GM21529 (cell line): Measurements from ENCODE around the gene H2BK1.

Experiments used
- ATAC-seq: cut with Tn5 transposase; IDR thresholded peaks from one replicate; pipeline ENCODE4 v1.9.1; 2021; ENCODE audit not compliant: unreplicated experiment

Gene H2BK1

DNA sequence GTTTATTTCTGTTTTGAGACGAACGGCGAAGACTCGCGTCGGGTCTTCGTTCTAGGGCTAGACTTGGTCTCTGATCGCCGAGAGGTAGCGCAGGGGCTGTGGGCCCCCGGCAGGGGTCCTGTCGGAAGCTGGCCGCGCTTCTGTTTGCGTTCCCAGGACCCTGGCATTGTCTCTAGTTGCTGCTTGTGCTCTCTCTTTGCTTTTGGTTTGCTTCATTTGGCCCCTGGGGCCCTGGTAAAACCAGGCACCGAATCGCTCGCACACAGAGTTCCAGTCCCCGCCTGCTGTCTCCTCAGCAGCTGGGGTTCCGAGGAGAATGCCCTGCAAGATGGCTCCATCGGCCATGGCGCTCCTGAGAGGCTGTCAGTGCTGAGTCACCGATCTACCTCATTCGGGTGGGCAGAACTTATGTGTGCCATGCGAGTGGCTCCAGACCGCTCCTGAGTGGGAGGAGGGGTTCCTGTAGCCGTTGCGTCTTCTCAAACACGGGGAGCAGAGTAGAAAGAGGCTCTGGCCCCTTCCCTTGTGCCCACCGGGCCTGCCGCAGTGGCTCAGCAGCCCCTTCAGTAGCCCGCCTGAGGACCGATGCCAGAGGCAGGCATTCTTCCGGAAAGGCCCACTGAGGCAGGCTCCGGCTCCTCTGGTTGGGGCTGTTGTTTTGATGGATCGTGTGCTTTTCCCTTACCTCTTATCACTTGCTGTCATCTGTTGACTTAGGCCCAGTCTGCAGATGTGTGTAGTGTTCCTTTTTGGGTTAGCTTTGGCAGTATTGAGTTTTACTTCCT lies 22.8 kb upstream of the H2BK1 start:
- peak; percentile 26 for ATAC-seq

DNA sequence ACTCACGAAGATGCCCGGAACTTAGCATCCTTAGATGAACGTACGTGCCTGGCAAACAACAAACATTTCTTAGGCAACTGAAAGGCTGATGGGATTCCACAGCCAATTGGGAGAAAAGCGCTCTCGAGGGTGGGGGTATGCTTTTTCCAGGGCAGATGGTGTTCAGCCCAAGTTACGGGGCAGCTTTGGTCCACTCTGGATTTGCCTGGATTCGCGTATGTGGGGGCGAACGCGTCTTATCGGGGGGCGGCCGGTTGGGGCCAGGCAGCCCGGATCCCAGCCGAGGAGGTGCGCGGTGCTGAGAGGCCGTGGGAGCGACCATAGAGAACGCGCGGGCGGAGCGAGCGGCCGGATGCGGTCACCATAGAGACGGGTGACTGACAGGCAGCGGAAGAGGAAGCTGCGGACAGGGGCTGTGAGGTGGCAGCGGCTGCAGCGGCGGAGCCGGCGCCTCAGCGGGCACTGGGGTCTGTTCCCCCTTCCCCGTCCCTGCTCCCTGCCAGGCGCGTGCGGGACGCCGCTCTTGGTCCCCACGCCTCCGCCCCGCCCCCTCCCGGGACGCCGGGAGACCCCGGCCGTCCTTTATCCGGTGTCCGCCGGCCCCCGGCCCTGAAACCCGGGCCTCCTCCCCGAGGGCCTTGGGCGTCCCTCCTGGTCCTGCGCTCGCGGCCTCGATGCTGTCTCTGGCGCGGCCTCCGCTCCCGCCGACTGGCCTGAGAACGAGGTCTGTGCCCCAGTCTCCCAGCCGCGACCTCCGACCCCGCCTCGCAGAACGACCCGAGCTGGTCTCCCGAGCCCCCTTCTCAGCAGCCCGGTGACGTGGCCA lies 22.0 kb upstream of the H2BK1 start, which contains the start of gene CHPF2:
TSS of gene CHPF2 (plus strand) at position 393 of the 826 bp plus-strand sequence. CDS start 1,529 bp downstream, outside the sequence.
- ATAC-seq, result peak; percentile 98

DNA sequence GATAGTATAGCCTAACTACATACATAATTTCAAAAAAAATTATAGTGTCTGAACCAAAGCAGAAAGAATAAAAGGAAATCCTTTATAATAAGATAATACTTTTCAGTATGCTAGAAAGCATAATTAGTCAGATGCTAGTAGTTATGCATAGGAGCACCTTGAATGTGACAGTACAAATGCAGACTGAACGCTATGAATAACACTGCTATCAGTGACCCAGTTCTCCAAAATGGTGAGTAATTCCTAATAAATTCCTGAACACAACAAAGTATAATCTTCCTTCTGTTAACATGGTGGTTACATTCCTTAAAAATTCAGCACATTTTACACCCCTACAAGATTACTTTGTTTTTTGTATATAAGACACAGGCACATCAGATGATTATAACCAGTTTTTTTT lies 20.8 kb upstream of the H2BK1 start:
- no peak for ATAC-seq

DNA sequence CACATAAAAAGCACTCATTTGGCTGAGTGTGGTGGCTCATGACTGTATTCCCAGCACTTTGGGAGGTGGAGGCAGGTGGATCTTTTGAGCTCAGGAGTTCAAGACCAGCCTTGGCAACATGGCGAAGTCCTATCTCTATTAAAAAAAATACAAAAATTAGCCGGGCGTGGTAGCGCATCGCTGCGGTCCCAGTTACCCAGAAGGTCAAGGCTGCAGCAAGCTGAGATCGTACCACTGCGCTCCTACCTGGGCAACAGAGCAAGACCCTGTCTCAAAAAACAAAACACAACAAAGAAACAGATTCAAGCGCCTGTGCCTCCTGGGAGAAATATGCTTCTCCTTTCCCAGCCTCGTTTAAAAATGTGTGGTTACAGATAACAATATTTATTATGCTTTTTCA lies 19.0 kb upstream of the H2BK1 start:
- no peak for ATAC-seq

DNA sequence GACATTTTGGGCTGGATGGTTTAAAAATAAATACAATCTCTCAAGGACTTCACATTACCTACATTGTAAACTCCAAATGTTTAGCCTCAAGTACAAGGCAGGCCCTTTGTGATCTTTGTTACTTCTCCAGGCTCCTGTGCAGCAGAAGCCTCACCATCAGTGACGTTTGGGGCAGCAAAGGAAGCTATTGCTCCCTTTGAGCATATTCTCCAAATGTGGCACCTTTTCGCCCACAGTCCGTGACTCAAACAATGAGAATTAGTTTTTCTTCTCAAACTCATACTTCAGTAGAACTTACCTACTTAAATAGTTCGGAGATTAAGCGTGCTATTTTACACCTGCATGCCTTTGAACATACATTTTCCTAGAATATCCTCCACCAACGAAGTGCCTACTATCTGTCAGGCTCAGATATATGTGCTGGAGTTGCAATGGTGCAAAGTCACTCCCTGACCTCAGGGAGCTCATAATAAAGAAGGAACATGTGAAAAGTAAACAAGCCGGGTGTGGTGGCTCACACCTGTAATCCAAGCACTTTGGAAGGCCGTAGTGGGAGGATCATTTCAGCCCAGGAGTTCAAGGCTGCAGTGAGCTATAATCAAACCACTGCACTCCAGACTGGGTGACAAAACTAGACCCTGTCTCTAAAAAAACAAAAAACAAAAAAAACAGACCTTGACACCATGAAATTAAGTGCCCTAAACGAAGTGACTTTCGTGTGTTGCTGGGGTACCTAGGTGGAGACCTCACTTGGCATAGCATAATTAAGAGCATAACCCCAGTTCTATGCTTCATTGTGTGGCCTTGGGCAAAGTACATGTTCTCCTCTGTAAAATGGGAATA lies 18.0 kb upstream of the H2BK1 start:
- ATAC-seq, result no peak

DNA sequence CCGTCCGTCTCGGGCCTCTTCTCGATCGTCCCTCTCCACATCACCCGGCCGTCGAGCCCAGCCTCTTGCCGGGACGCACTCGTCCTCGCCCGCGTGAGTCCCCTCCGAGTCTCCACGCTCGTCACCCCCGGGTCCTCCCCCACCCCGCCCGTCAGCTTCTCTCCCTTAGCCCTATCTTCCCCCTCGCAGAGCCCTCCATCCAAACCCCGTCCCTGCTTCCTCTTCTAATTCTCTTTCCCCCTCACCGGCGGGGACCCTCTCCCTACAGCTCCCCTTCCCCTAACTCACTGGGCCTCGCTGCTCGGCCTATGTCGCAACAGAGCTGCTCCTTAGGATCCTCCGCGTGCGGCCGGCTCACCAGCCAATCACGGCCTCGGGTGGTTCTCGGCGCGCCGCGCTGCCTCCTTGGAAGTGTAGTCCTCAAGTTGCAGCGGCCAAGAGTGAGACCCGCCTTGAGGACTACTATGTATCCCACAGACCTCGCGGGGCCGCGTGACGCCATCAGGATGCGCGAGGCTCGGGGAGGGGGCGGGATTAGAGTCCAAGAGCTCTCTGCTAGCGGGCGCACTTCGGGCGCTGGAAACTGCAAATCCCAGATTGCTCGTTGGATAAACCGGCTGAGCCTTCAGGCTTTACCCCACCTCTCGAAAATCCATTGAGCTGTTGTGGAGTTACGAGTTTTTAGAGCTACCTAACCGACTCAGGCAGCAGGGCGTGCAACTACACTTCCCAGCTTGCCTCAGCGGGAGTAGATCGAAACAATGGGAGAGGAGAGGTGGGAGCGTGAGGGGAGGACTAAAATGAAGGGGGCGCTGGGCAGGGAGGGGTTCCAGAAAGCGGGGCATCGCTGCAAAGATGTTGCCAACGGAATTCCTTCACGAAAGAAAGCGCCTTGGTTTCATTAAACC lies 16.8 kb upstream of the H2BK1 start, which contains the start of gene ABCF2:
TSS of gene ABCF2 (minus strand) at position 331 of the 908 bp plus-strand sequence. CDS start 747 bp downstream, outside the sequence.
- ATAC-seq, result peak; percentile 99

DNA sequence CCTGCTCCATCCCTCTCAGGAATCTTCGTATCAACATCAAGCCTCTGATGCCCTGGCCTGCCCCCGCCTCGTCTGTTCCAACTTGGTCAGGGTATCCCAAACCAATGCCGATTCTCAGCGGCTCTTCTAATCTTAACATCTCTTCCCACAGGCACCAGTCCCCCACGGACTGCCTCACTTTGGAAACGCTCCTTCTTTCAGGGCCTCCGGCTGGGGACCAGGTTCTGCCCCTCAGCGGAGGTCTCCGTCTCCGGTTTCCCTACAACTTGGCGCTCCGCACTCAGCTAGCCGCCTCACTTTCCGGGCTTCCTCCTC lies 16.2 kb upstream of the H2BK1 start:
- ATAC-seq, result no peak

DNA sequence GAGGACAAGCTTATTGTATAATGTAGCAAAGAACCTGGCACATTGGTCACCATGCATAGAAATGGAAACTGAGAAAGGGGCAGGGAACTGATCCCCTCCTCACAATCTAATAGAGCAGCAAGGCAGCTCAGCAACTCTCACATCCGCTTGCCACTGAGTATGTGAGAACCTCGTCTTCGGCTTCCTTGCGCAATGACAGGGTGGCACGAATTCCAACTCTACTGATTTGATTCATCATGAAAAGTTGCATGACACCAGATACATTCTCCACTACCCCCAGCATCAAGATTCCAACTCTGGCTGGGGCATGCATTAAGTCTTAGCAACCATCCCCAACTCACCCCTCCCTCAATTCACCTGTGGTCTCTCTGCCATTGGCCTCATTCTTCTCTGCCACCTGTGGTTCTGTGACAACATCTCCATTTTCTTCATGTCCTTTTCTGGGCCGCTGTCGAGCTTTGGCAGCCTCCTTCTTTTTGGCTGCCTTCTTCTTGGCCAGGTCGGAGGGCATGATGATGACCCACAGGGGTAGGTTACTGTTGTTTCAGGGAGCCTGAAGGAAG lies 15.7 kb upstream of the H2BK1 start:
- ATAC-seq, result no peak

DNA sequence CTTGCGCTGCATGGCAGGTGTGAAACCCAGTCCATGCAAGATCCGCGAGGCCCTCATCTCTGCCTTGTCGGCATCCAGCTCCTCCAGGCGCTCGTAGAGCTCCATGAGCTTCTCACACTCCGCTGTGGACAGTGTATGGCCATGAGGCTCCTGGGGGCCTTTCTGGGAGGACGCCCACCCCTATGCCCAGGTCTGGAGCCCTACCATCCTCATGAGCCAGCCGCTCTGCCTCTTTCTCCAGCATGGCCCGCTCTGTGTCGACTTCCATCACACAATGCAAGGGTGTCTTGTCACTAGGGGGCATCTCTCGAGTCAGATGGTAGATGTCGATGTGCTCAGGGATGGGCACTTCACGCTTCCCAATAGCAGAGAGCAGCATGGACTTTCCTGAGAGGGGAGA lies 13.4 kb upstream of the H2BK1 start:
- ATAC-seq, result no peak

DNA sequence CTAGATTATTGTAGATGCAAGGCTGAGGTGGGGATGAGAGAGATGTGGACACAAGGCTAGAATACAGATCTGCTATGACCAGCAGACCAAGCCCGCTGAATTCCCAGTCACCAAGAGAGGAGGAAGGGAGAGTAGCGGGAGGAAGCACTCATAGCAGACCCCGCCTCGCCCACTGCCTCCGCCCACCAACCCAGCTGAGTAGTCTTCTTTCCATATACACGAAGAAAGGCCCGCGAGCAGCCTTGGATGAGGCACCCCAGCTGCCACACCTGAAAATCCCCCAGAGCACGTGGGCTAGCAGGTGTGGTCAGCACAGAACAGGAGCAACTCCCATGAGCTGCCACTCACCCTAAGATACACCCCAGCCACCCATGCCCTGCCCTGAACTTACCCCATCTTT lies 7.9 kb upstream of the H2BK1 start:
- ATAC-seq, result no peak

DNA sequence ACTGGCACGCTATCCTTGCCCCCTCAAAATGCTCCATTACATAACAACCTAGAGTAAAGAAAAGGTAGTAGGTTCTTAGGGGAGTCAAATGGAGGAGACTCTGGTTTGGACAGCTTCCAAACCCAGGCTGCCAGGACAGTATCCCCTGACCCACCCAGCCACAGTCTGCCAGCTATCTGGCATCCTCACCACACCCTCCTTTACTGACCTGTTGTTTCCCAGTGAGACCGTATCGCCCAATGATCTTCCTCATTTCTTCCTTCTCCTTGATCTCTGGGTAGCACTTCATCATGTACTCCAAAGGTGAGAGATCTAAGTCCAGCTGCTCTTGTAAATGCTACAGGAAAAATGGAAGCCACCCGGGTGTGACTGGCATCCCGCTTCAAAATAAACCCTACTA lies 5.1 kb upstream of the H2BK1 start:
- no peak for ATAC-seq

DNA sequence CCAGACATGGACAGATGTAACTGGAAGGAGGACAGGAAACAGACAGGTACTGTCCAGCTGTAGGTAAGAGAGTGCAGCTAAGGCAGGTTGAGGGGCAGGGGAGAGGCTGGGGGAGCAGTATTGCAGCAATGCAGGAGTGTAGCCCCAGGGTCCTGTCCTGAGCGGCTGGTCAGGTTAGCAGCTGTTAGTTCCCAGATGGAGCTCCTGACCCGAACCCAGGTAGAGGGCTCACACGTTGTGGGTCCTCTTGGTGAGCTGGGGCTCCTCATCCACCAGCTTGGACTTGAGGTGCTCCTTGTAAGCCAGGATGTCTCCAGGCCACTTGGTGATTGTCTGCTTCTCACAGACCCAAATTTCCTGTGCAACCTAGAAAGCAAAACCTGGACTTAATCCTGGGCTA lies 3.5 kb upstream of the H2BK1 start:
- ATAC-seq, result no peak

DNA sequence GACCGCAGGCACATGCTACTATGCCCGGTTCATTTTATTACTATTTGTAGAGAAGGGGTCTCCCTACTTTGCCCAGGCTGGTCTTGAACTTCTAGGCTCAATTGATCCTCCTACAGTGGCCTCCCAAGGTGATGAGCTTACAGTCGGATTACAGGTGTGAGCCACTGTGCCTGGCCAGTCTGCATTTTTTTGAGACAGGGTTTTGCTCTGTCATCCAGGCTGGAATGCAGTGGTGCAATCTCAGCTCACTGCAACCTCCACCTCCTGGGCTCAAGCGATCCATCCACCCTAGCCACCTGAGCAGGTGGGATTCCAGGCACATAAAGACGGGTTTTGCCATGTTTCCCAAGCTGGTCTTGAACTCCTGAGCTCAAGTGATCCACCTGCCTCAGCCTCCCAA lies 2.3 kb upstream of the H2BK1 start:
- ATAC-seq, result no peak

DNA sequence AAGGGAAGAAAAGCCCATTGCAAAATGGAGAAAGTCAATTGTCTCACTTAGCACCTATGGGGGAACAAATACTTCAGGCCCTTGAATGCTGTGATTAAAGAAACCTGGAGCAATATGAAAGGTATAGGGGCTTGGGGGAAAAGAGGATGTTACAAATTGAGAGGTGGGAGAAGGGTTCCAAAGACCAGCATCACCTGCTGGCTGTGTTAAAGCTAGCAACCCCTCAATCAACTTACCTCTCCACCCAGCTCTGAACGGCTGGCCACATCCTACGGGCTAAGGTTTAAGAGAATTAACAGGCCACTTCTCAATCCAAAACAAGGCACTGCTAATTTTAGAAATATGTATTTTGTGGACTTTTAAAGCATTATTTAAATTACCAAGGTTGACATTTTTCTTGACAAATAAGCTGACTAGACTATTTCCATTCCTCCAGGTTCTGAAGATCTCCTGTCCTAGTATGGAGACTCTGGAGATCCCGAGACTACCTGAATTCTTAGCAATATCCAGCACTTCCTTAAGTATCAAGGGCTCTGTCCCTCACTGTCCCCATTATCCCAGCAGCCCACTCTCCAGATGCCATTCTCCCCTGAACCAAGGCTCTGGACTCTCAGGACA lies 976 bp upstream of the H2BK1 start:
- ATAC-seq, result no peak

DNA sequence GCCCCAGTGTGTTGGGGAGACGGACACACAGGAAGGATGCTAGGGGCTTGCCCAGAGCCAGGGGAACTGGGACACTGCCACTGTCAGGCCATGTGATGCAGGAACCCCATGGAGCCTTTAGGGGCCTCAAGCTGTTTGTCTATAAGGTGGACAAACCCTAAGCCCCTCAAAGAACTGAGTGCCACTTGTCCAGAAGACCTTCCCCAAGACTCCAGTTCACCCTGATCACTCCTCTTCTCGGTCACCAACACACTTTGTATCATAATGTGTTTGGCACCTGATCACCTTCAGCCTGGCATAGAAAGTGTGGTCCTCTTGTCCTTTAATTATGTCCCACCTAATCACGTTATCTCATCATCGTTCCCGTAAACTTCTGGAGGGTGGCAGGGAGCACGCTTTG lies 700 bp downstream of the H2BK1 start:
- ATAC-seq, result no peak

DNA sequence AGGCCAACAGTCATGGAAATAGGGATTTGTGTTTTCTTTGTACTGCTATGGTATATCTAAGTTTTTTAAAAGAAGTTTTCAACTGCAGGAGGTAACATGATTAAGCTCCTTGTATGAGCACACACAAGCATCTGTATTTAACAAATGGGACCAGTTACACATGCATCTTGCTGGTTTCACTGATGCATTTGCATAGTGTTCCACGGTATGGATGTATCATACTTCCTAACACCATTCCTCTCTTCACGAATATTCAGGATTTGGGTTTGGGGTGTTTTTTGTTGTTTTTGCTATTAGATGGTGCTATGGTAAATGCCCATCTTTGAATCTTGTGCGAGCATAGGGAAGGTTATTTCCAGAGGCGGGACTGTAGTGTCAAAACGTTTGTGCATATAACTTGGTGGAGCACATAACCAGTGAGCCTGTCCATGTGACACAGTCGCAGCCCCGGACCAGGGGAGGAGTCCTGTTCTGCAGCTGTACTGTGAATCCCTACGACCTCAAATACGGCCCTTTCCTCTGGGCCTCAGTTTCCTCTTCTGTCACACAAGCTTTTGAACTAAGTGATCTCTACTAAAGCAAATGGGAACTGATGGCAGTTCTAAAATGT lies 1.9 kb downstream of the H2BK1 start:
- no peak for ATAC-seq

DNA sequence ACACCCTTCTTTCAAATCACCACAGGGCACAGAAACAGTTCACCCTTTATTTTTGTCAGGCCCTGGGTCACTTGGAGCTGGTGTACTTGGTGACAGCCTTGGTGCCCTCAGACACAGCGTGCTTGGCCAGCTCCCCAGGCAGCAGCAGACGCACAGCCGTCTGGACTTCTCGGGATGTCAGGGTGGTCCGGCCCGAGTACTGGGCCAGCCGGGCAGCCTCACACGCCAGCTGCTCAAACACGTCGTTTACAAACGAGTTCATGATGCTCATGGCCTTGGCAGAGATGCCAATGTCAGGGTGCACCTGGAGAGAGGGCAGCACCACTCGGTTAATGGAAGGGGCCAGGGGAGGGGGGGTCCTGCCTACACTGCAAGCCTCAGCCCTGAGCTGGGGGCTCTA lies 2.5 kb downstream of the H2BK1 start:
- ATAC-seq, result no peak

DNA sequence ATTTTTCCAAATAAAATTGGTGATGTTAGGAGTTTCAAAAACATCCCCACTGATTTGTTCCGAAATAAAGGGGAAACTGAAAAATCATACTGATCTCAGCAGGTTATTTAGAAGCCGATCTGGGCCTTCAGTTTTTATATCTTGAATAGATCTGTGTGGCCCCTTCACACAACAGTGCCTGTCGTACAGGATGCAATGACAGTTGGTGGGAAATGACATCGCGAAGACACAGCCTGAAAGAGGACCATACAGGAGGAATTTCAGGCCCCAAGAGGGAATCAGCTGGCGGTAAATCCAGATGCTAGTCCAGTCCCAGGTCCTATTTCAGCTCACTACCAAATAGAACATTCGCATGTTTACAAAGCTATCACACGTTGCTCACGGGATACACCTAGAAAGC lies 3.0 kb downstream of the H2BK1 start:
- ATAC-seq, result no peak

DNA sequence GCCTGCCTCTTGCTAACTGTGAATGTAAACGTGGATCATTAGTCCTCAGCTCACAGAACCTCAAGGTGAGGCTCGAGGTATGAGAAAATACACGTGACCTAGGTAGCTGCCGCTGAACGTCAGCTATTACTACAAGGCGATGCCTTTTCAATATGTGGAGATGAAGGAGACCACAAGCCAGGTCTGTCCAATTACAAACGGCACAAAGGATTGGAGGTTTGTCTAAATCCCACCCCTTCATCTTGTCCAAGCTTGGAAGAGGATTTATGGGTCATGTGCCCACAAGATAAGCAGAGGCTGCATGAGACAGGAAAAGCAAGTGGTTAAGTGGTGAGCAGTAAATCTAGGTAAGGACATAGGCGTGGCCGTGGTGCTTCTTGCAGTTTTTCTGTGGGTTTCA lies 3.4 kb downstream of the H2BK1 start:
- ATAC-seq, result no peak
